ENCODE measurements around the gene P2RX4. TPM values are rescaled to one million over a fixed set of nuclear protein-coding genes. Genes with fewer than 3 reads are reported as not detected.
A peak's percentile ranks its signal among the peaks of the same experiment; 100 is the strongest.

Gene P2RX4
- total and polyA plus RNA-seq, 2 of the 13 experiments (the other 11 are each of a cell fraction or from before 2014, with no cell fraction given), result 13.8 to 30.8 TPM

- ATAC-seq, result no peak
- no TSS peak for BruUV-seq (replicated peaks)
- WGBS (ENCODE audit: low lambda C conversion rate), result 95% methylated on average over 22 of the region's 22 CpGs
- Histone ChIP-seq H4K20me1 (ENCODE audit: insufficient read depth, low read length) (no peaks in the 10 kb centered on the region), H3K4me3 (replicated peaks in 1 of 3; ENCODE audit: insufficient read depth in 1 of 3, low read depth in 2 of 3, low read length in 3 of 3) (no peak overlapping the region), H3K27ac (ENCODE audit: extremely low read length, insufficient read depth, low read length) (no peak overlapping the region), H3K4me2 (ENCODE audit: low read depth, low read length) (no peak overlapping the region), H3K4me1 (ENCODE audit: insufficient read depth, low read length) (no peaks in the 10 kb centered on the region), H3K36me3 (replicated peaks in 1 of 2; ENCODE audit: control insufficient read depth in 1 of 2, insufficient read depth in 2 of 2, low read length in 2 of 2) (peaks cover 26 to 64% of the 10 kb centered on the region in 2 experiments), H3K9me3 (ENCODE audit: low read length) (no peaks in the 10 kb centered on the region), H3K79me2 (ENCODE audit: insufficient read depth, low read length) (no peaks in the 10 kb centered on the region), H3K27me3 (ENCODE audit: control insufficient read depth in 1 of 2, insufficient read depth in 2 of 2, low read length in 2 of 2) (no peaks in the 10 kb centered on the region), H3K9ac (ENCODE audit: insufficient read depth, low read depth, low read length) (no peak overlapping the region), H2AFZ (ENCODE audit: low read length) (no peak overlapping the region)
- TF ChIP-seq TOE1 (CRISPR knock-in tag; IDR thresholded peaks at IDR 0.05), result no peak
- TF ChIP-seq AGO2 (optimal IDR thresholded peaks at IDR 0.05; ENCODE audit: low read depth, low read length), result peak; percentile 42
- ChIA-PET CTCF (ENCODE audit: low intra/inter-chr PET ratio, low total read pairs) (no interaction called here), POLR2A (no interaction called here)
- intact Hi-C loops (cut with micrococcal nuclease; ENCODE audit: unreplicated experiment), result no loop called here
- DNase-seq (ENCODE audit: low spot score), result no peak
- FAIRE-seq, result no peak
- in situ Hi-C loops (cut with HindIII; ENCODE audit: extremely low pct_ligation_motif_present, low pct_unique_long_range_greater_than_20kb), result no loop called here
Observed at GRCh38 chr12:121248622-121249021, 38.7 kb downstream of the P2RX4 start.

GRCh38 chr12:121250359-121250758 is 40.4 kb downstream of the P2RX4 start:
- CTCF ChIA-PET (ENCODE audit: low intra/inter-chr PET ratio, low total read pairs), result no interaction called here
- BruUV-seq (replicated peaks), result no TSS peak
- FAIRE-seq, result no peak

More at GRCh38 chr12:121250359-121250758, 40.4 kb downstream of the P2RX4 start:
- POLR2A ChIA-PET, result no interaction called here
- TF ChIP-seq JUND (CRISPR knock-in tag; IDR thresholded peaks at IDR 0.05) (no peak), ZNF710 (CRISPR knock-in tag; IDR thresholded peaks at IDR 0.05; ENCODE audit: borderline replicate concordance) (no peak), TAF1 (CRISPR knock-in tag; IDR thresholded peaks at IDR 0.05) (no peak), TMF1 (CRISPR knock-in tag; IDR thresholded peaks at IDR 0.05; ENCODE audit: low read depth) (no peak), TEF (CRISPR knock-in tag; IDR thresholded peaks at IDR 0.05) (no peak), ZBTB4 (CRISPR knock-in tag; IDR thresholded peaks at IDR 0.05; ENCODE audit: borderline replicate concordance) (no peak)
- no peaks in the 10 kb centered on the region for H3K79me2 ChIP-seq (ENCODE audit: insufficient read depth, low read length)
- ATAC-seq, result no peak
- H3K27ac ChIP-seq (ENCODE audit: extremely low read length, insufficient read depth, low read length), result no peak overlapping the region
- no peak overlapping the region for H2AFZ ChIP-seq (ENCODE audit: low read length)
- H3K4me2 ChIP-seq (ENCODE audit: low read depth, low read length), result no peak overlapping the region
- no peaks in the 10 kb centered on the region for H3K27me3 ChIP-seq (ENCODE audit: control insufficient read depth in 1 of 2, insufficient read depth in 2 of 2, low read length in 2 of 2)
- intact Hi-C loops (cut with micrococcal nuclease; ENCODE audit: unreplicated experiment) (no loop called here), in situ Hi-C loops (cut with HindIII; ENCODE audit: extremely low pct_ligation_motif_present, low pct_unique_long_range_greater_than_20kb) (no loop called here)
- H3K9me3 ChIP-seq (ENCODE audit: low read length), result no peaks in the 10 kb centered on the region
- no peaks in the 10 kb centered on the region for H4K20me1 ChIP-seq (ENCODE audit: insufficient read depth, low read length)
- no peak for DNase-seq (ENCODE audit: low spot score)
- H3K36me3 ChIP-seq (replicated peaks in 1 of 2; ENCODE audit: control insufficient read depth in 1 of 2, insufficient read depth in 2 of 2, low read length in 2 of 2), result peaks cover 29 to 65% of the 10 kb centered on the region in 2 experiments
- no peaks in the 10 kb centered on the region for H3K4me1 ChIP-seq (ENCODE audit: insufficient read depth, low read length)
- H3K9ac ChIP-seq (ENCODE audit: insufficient read depth, low read depth, low read length), result no peak overlapping the region
- WGBS (ENCODE audit: low lambda C conversion rate), result 98% methylated on average over 14 of the region's 14 CpGs
- no peak overlapping the region for H3K4me3 ChIP-seq (replicated peaks in 1 of 3; ENCODE audit: insufficient read depth in 1 of 3, low read depth in 2 of 3, low read length in 3 of 3)
